ENCODE results near the gene PDE1A.

GRCh38 chr2:182247831-182248230 is 179.0 kb downstream of the PDE1A start:
- TF ChIP-seq, protein P1, sequence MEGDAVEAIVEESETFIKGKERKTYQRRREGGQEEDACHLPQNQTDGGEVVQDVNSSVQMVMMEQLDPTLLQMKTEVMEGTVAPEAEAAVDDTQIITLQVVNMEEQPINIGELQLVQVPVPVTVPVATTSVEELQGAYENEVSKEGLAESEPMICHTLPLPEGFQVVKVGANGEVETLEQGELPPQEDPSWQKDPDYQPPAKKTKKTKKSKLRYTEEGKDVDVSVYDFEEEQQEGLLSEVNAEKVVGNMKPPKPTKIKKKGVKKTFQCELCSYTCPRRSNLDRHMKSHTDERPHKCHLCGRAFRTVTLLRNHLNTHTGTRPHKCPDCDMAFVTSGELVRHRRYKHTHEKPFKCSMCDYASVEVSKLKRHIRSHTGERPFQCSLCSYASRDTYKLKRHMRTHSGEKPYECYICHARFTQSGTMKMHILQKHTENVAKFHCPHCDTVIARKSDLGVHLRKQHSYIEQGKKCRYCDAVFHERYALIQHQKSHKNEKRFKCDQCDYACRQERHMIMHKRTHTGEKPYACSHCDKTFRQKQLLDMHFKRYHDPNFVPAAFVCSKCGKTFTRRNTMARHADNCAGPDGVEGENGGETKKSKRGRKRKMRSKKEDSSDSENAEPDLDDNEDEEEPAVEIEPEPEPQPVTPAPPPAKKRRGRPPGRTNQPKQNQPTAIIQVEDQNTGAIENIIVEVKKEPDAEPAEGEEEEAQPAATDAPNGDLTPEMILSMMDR (IDR thresholded peaks at IDR 0.05), result no peak
- TF ChIP-seq POLR2AphosphoS5 (IDR thresholded peaks at IDR 0.05) (no peak), POLR2A (IDR thresholded peaks at IDR 0.05) (no peak)

Measured in prostate gland (tissue), 2 donors.